PFSK-1 (cell line): Measurements from ENCODE around the gene IGSF9.

Experiments used
- FOXP2 ChIP-seq: optimal IDR thresholded peaks from 2 replicates; pipeline ENCODE3; 2011; ENCODE audit warnings: borderline replicate concordance, control low read depth, inconsistent platforms; ENCODE audit not compliant: insufficient read depth; ENCODE audit errors: extremely low read length, extremely low read depth
- POLR2AphosphoS5 ChIP-seq: IDR thresholded peaks from 2 replicates; pipeline ENCODE4 v1.6.1; 2012; ENCODE audit warnings: low read depth, mild to moderate bottlenecking, control low read depth, low read length, moderate library complexity
- SIN3A ChIP-seq: IDR thresholded peaks from 2 replicates; pipeline ENCODE4 v1.6.1; 2012; ENCODE audit warnings: mild to moderate bottlenecking, low read length, moderate library complexity, borderline replicate concordance; ENCODE audit not compliant: insufficient read depth
- TAF1 ChIP-seq: IDR thresholded peaks from 2 replicates; pipeline ENCODE4 v1.6.1; 2012; ENCODE audit warnings: low read length, control low read depth, borderline replicate concordance; ENCODE audit not compliant: insufficient read depth
- TF ChIP-seq, protein P1 (sequence below), 2 experiments: IDR thresholded peaks; 2 replicates each; pipeline versions ENCODE4 v1.6.1 to v1.8.0; 2011 to 2012; ENCODE audit warnings: low read depth in 2 of 2, low read length in 2 of 2, control low read depth in 1 of 2, inconsistent platforms in 1 of 2, mild to moderate bottlenecking in 1 of 2, moderate library complexity in 1 of 2; ENCODE audit not compliant: insufficient read depth in 1 of 2

IGSF9 gene

DNA sequence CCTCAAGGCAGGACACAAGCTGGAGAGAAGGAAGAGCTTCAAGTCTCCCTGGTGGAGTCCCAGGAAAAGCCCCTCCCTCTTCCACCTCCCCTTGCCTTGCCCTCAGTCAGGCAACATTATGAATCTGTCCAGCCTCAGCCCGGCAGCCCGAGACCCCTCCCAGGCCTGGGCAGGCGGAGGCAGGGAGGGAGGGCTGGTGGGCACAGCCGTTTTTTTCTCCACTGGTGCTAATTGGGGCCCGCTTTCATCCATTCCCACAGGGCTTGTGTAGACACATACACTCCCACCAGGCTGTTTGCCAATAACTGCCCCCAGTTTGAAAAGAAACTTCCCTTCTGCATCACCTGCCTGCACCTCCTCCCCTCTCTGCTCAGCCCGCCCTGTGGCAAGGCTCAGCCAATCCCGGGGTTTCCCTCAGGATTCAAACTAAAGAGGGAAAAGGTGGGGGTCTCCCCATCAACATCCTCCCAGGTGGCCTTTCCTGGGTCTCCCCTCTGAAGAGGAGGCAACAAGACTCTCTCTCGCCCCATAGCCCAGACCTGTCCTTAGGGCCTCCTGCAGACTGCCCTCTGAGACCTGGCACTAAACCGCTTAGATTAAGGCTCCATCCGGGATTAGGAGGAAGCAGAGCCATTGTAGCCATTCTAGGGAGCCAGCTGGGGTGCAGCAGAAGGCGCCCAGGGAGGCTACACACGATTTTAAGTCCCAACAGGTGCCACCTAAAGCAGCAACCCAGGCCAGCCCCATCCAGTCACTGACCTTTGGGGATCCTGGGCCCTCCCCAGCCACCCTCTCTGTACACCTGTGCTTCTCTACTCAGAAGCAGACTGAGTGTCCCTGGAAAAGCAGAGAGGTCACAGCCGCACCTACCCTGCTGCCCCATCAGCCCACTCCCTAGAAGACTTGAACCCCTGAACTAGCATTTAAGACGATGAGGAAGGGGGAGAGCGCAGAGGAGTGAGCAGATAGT, 3.5 kb downstream of the IGSF9 start:
- TF ChIP-seq TAF1 = no peak
- TF ChIP-seq, protein P1, sequence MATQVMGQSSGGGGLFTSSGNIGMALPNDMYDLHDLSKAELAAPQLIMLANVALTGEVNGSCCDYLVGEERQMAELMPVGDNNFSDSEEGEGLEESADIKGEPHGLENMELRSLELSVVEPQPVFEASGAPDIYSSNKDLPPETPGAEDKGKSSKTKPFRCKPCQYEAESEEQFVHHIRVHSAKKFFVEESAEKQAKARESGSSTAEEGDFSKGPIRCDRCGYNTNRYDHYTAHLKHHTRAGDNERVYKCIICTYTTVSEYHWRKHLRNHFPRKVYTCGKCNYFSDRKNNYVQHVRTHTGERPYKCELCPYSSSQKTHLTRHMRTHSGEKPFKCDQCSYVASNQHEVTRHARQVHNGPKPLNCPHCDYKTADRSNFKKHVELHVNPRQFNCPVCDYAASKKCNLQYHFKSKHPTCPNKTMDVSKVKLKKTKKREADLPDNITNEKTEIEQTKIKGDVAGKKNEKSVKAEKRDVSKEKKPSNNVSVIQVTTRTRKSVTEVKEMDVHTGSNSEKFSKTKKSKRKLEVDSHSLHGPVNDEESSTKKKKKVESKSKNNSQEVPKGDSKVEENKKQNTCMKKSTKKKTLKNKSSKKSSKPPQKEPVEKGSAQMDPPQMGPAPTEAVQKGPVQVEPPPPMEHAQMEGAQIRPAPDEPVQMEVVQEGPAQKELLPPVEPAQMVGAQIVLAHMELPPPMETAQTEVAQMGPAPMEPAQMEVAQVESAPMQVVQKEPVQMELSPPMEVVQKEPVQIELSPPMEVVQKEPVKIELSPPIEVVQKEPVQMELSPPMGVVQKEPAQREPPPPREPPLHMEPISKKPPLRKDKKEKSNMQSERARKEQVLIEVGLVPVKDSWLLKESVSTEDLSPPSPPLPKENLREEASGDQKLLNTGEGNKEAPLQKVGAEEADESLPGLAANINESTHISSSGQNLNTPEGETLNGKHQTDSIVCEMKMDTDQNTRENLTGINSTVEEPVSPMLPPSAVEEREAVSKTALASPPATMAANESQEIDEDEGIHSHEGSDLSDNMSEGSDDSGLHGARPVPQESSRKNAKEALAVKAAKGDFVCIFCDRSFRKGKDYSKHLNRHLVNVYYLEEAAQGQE (IDR thresholded peaks at IDR 0.05; ENCODE audit: insufficient read depth in 1 of 2, low read depth in 2 of 2, low read length in 2 of 2) = no peak
- no peak for TF ChIP-seq POLR2AphosphoS5
- TF ChIP-seq FOXP2 = no peak
- TF ChIP-seq SIN3A = no peak

DNA sequence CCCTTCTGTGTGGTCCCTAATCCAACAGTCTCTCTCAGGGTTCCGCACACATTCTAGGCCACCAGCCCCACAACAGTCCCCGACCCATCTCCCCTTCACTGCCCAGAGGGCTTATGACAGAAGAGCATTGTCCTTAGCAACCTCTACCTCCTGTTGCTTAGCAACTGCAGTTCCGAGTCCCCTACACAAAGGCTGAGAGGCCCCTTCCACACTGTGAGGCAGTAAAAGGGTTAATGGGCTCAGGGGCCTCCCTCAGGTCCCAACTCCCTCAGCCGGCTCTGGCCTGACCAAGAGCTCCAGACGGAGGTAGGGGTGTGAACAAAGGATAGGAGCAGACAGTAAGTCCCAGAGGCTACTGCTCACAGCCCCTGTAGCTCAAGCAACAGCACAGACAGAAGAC, 4.3 kb downstream of the IGSF9 start:
- TF ChIP-seq, protein P1 (IDR thresholded peaks at IDR 0.05; ENCODE audit: insufficient read depth in 1 of 2, low read depth in 2 of 2, low read length in 2 of 2) = no peak
- TF ChIP-seq TAF1 (no peak), FOXP2 (no peak), POLR2AphosphoS5 (no peak), SIN3A (no peak)

DNA sequence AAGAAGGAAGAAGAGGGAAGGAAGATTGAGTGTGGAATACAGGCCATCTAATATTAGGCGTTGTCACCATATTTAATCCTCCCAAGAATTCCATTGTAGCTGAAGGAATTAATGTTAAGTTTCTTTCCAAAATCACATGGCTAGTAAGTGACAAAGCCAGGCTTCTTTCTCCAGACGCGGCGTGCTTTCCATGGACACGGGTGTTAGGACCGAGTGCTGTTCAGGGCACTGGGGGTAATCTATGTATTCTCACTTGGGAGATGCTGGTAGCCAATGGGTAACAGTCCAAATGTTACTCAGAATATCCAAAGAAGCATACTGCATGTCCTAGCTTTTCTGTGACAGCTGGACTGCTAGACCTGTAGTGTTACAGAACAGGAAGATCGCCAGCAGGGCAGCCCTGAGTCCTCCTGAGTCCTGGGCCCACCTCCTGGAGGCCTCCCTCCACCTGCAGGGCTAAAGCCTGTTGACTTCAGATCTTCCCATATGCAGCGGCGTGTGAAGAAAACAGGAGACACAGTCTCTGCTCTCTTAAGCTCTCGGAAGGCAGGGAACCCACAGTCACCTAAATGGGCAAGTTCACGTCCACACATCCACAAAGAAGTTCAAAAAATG, 5.3 kb downstream of the IGSF9 start:
- TF ChIP-seq SIN3A (no peak), FOXP2 (no peak), POLR2AphosphoS5 (no peak), TAF1 (no peak)
- TF ChIP-seq, protein P1 (IDR thresholded peaks at IDR 0.05; ENCODE audit: insufficient read depth in 1 of 2, low read depth in 2 of 2, low read length in 2 of 2) = no peak

DNA sequence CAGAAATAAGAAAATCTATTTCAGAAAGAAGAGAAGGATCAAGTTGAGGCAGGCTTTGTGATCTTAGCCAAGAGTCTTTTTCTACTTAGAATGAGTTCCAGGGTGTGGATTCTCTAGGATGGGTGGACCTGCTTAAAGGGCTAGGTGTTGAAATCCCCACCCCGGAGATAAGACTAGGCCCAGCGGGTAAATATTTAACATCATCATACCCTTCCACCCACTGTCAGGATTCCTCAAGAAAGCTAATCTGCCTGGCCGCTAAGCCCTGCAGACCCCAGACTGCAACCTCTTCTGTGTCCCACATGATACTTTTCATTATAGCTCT, 5.8 kb downstream of the IGSF9 start:
- TF ChIP-seq FOXP2 (no peak), SIN3A (no peak)

DNA sequence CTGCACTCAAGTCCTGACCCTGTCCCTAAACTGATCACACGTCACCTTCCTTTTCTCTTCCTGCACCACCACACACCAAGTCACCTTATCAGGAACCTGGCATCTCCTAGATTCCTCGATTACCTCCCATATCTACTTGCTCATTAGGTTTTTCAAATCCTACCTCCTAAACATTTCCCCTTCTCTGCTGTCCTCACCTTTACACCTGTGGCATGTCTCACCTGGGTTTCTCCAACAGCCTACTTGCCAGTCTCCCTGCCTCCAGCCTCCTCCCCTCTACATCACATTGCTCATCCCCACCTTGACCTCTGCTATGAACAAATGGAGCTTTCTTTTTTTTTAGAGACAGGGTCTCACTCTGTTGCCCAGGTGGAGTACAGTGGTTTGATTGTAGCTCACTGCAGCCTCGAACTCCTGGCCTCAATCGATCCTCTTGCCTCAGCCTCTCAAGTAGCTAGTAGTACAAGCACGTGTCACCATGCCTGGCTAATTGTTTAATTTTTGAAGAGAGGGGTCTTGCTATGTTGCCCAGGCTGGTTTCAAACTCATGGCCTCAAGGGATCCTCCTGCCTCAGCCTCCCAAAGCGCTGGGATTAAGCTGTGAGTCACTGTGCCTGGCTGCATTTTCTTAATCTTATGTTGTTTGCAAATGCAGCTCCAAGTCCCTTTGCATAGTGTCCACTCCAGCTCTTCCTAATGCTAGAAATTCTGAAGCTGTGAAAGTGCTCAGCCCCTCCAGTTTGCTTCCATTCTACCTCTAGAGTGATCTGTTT, 6.3 kb downstream of the IGSF9 start:
- TF ChIP-seq, protein P1 (IDR thresholded peaks at IDR 0.05; ENCODE audit: insufficient read depth in 1 of 2, low read depth in 2 of 2, low read length in 2 of 2) = no peak
